ENCODE data around the gene CCNG2. TPM values are rescaled to one million over a fixed set of nuclear protein-coding genes. Genes with fewer than 3 reads are reported as not detected.

CCNG2 gene
- total RNA-seq, 1 experiment from 2014 or later = 9.2 TPM

GRCh38 chr4:77193046-77193445 is 36.0 kb downstream of the CCNG2 start:
- ChIA-PET CTCF (interaction anchor here (1.0 kb wide), 1 partner anchor 10 kb away, joined by 3 read pairs; no protein-coding TSS in a partner anchor), POLR2A (ENCODE audit: low non-redundant PET) (interaction anchor here (0.6 kb wide), 1 partner anchor 37 kb away, joined by 4 read pairs; no protein-coding TSS in a partner anchor)
- H3K4me3 ChIP-seq (ENCODE audit: low read depth, low read length, poor library complexity, severe bottlenecking) = no peak overlapping the region
- BruUV-seq (replicated peaks) = no TSS peak
- no peaks in the 10 kb centered on the region for H3K27me3 ChIP-seq (replicated peaks; ENCODE audit: insufficient read depth, low read depth, low read length, poor library complexity)
- intact Hi-C loops (cut with micrococcal nuclease; ENCODE audit: unreplicated experiment) = no loop called here
- no peaks in the 10 kb centered on the region for H3K9me3 ChIP-seq (ENCODE audit: low read depth, low read length, poor library complexity, severe bottlenecking)
- H3K4me1 ChIP-seq (ENCODE audit: insufficient read depth, low read length, poor library complexity, severe bottlenecking) = no peaks in the 10 kb centered on the region
- no peak overlapping the region for H3K27ac ChIP-seq (ENCODE audit: low read depth, low read length, poor library complexity, severe bottlenecking)
- TF ChIP-seq EZH2 (IDR thresholded peaks at IDR 0.05; ENCODE audit: borderline replicate concordance, low read depth, low read length, poor library complexity, severe bottlenecking) = no peak
- no peak for DNase-seq (ENCODE audit: low spot score)
- no peaks in the 10 kb centered on the region for H3K36me3 ChIP-seq (ENCODE audit: insufficient read depth, low read length, poor library complexity, severe bottlenecking)

GRCh38 chr4:77193511-77194102 is 36.6 kb downstream of the CCNG2 start:
- intact Hi-C loops (cut with micrococcal nuclease; ENCODE audit: unreplicated experiment) = no loop called here
- POLR2A ChIA-PET (ENCODE audit: low non-redundant PET) = interaction anchor here (0.6 kb wide), 1 partner anchor 38 kb away, joined by 4 read pairs; no protein-coding TSS in a partner anchor

GRCh38 chr4:77194366-77194765 is 37.4 kb downstream of the CCNG2 start:
- Histone ChIP-seq H3K27ac (ENCODE audit: low read depth, low read length, poor library complexity, severe bottlenecking) (no peak overlapping the region), H3K27me3 (replicated peaks; ENCODE audit: insufficient read depth, low read depth, low read length, poor library complexity) (no peaks in the 10 kb centered on the region)
- POLR2A ChIA-PET (ENCODE audit: low non-redundant PET) = no interaction called here

More at GRCh38 chr4:77193511-77194102, 36.6 kb downstream of the CCNG2 start:
- Histone ChIP-seq H3K4me1 (ENCODE audit: insufficient read depth, low read length, poor library complexity, severe bottlenecking) (no peaks in the 10 kb centered on the region), H3K9me3 (ENCODE audit: low read depth, low read length, poor library complexity, severe bottlenecking) (no peaks in the 10 kb centered on the region), H3K36me3 (ENCODE audit: insufficient read depth, low read length, poor library complexity, severe bottlenecking) (no peaks in the 10 kb centered on the region), H3K27ac (ENCODE audit: low read depth, low read length, poor library complexity, severe bottlenecking) (no peak overlapping the region), H3K4me3 (ENCODE audit: low read depth, low read length, poor library complexity, severe bottlenecking) (no peak overlapping the region), H3K27me3 (replicated peaks; ENCODE audit: insufficient read depth, low read depth, low read length, poor library complexity) (no peaks in the 10 kb centered on the region)
- TF ChIP-seq CTCF (conservative IDR thresholded peaks at IDR 0.05; ENCODE audit: low read depth, low read length) = no peak
- no peak for TF ChIP-seq EZH2 (IDR thresholded peaks at IDR 0.05; ENCODE audit: borderline replicate concordance, low read depth, low read length, poor library complexity, severe bottlenecking)
- CTCF ChIA-PET = interaction anchor here (1.0 kb wide), 1 partner anchor 10 kb away, joined by 3 read pairs; no protein-coding TSS in a partner anchor
- BruUV-seq (replicated peaks) = no TSS peak
- DNase-seq (ENCODE audit: low spot score) = no peak

More at GRCh38 chr4:77194366-77194765, 37.4 kb downstream of the CCNG2 start:
- BruUV-seq (replicated peaks) = no TSS peak
- intact Hi-C loops (cut with micrococcal nuclease; ENCODE audit: unreplicated experiment) = no loop called here
- Histone ChIP-seq H3K4me3 (ENCODE audit: low read depth, low read length, poor library complexity, severe bottlenecking) (no peak overlapping the region), H3K36me3 (ENCODE audit: insufficient read depth, low read length, poor library complexity, severe bottlenecking) (no peaks in the 10 kb centered on the region), H3K4me1 (ENCODE audit: insufficient read depth, low read length, poor library complexity, severe bottlenecking) (no peaks in the 10 kb centered on the region), H3K9me3 (ENCODE audit: low read depth, low read length, poor library complexity, severe bottlenecking) (no peaks in the 10 kb centered on the region)
- DNase-seq (ENCODE audit: low spot score) = no peak
- TF ChIP-seq EZH2 (IDR thresholded peaks at IDR 0.05; ENCODE audit: borderline replicate concordance, low read depth, low read length, poor library complexity, severe bottlenecking) (no peak), CTCF (conservative IDR thresholded peaks at IDR 0.05; ENCODE audit: low read depth, low read length) (no peak)
- CTCF ChIA-PET = no interaction called here
